ENCODE data around the gene MYO10.

DNA sequence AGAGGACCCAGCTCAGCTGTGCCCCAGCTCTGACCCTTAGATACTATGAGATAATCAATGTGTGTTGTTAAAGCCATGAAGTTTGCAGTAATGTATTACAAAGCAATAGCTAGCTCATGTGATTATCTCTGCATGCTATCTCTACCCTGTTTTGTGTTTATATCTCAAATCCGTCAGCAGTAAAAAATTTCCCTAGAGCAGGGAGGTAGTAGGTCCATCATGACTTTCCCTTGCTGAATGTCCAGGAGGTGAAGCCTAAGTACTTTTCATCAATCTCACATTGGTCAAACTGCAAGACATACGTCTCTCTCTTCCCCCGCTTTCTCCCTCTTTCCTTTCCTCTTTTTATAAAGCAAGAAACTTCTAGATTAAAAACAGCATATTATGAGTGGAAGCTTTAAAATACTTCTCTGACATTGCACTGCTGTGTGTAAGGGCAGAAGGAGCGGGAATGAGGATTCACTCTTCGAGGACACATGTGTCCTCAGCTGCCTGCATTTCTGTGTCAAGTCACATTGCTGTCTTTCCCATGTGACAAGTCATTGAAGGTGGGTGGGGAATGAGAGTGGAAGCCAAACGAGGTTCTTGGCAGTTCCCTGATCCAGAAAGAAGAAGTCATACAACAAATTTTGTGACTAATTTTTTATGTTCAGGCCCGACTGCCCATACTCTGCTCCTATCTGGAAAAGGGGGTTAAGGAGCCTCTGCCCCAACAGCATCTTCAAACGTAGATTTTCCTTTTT lies 226.2 kb downstream of the MYO10 start:
- TF ChIP-seq, protein P1, sequence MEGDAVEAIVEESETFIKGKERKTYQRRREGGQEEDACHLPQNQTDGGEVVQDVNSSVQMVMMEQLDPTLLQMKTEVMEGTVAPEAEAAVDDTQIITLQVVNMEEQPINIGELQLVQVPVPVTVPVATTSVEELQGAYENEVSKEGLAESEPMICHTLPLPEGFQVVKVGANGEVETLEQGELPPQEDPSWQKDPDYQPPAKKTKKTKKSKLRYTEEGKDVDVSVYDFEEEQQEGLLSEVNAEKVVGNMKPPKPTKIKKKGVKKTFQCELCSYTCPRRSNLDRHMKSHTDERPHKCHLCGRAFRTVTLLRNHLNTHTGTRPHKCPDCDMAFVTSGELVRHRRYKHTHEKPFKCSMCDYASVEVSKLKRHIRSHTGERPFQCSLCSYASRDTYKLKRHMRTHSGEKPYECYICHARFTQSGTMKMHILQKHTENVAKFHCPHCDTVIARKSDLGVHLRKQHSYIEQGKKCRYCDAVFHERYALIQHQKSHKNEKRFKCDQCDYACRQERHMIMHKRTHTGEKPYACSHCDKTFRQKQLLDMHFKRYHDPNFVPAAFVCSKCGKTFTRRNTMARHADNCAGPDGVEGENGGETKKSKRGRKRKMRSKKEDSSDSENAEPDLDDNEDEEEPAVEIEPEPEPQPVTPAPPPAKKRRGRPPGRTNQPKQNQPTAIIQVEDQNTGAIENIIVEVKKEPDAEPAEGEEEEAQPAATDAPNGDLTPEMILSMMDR (IDR thresholded peaks at IDR 0.05) = no peak
- TF ChIP-seq POLR2A (IDR thresholded peaks at IDR 0.05) = no peak

All from Peyer's patch (tissue), 4 donors.